SW480 (cell line): ENCODE measurements around the gene SPATA19.
"Not testable (repeated sequence)": the region's sequence is repeated elsewhere in the genome, so short reads cannot be mapped to it uniquely, and the experiment has no call there.

ENCODE experiments used
- DNase-seq: peaks from one replicate; pipeline ENCODE4 v3.0.0-alpha.2; 2016; ENCODE audit warnings: low spot score

The SPATA19 gene

GRCh38 chr11:133845413-133845812 lies at the start of gene SPATA19:
Gene SPATA19, minus strand, starts transcription at chr11:133845513. Its CDS starts 67 bp downstream, at chr11:133845446.
- DNase-seq: no peak

GRCh38 chr11:133895061-133895479 lies 49.8 kb upstream of the SPATA19 start:
- DNase-seq: peak; percentile 14

GRCh38 chr11:133893381-133893780 lies 48.1 kb upstream of the SPATA19 start:
- no peak for DNase-seq

- no peak for DNase-seq
Observed at GRCh38 chr11:133892584-133893380, 47.5 kb upstream of the SPATA19 start.

GRCh38 chr11:133892126-133892525 lies 46.8 kb upstream of the SPATA19 start:
- no peak for DNase-seq

GRCh38 chr11:133889893-133890292 lies 44.6 kb upstream of the SPATA19 start:
- no peak for DNase-seq

- DNase-seq: no peak
Observed at GRCh38 chr11:133889188-133889587, 43.9 kb upstream of the SPATA19 start.

GRCh38 chr11:133887692-133888332 lies 42.5 kb upstream of the SPATA19 start:
- no peak for DNase-seq

- DNase-seq: no peak
Observed at GRCh38 chr11:133886029-133886428, 40.7 kb upstream of the SPATA19 start.

GRCh38 chr11:133872160-133872559 lies 26.8 kb upstream of the SPATA19 start:
- DNase-seq: no peak

GRCh38 chr11:133867456-133867855 lies 22.1 kb upstream of the SPATA19 start:
- DNase-seq: no peak

GRCh38 chr11:133865466-133865865 lies 20.2 kb upstream of the SPATA19 start:
- no peak for DNase-seq

- no peak for DNase-seq
Observed at GRCh38 chr11:133864756-133865155, 19.4 kb upstream of the SPATA19 start.

- DNase-seq: no peak
Observed at GRCh38 chr11:133860151-133860550, 14.8 kb upstream of the SPATA19 start.

GRCh38 chr11:133854330-133854960 lies 9.1 kb upstream of the SPATA19 start:
- not testable (repeated sequence) for DNase-seq

GRCh38 chr11:133844217-133844616 lies 1.1 kb downstream of the SPATA19 start:
- no peak for DNase-seq

- DNase-seq: no peak
Observed at GRCh38 chr11:133843454-133843987, 1.8 kb downstream of the SPATA19 start.

- DNase-seq: no peak
Observed at GRCh38 chr11:133842730-133843129, 2.6 kb downstream of the SPATA19 start.

- DNase-seq: peak; percentile 14
Observed at GRCh38 chr11:133842053-133842452, 3.3 kb downstream of the SPATA19 start.

- DNase-seq: no peak
Observed at GRCh38 chr11:133841279-133842043, 3.9 kb downstream of the SPATA19 start.

- DNase-seq: no peak
Observed at GRCh38 chr11:133840479-133840941, 4.8 kb downstream of the SPATA19 start.
